Suprapubic skin (tissue), 4 donors: ENCODE data around the gene SH3GL1. TPM values are rescaled to one million over a fixed set of nuclear protein-coding genes. Genes with fewer than 3 reads are reported as not detected.
A peak's percentile ranks its signal among the peaks of the same experiment; 100 is the strongest.

Source experiments
- DNase-seq, 2 donors: peaks; one replicate each; pipeline ENCODE4 v3.0.0-alpha.2; 2019; ENCODE audit warnings: low spot score in 2 of 2
- H3K27ac ChIP-seq: fragments of 200-600 bp; sonication (generic); one replicate; pipeline ENCODE4 v1.5.1; 2019
- H3K27me3 ChIP-seq: fragments of 200-600 bp; sonication (generic); one replicate; pipeline ENCODE4 v1.5.1; 2019
- H3K36me3 ChIP-seq: fragments of 200-600 bp; sonication (generic); one replicate; pipeline ENCODE4 v1.5.1; 2019
- H3K4me1 ChIP-seq: fragments of 200-600 bp; sonication (generic); one replicate; pipeline ENCODE4 v1.5.1; 2019
- H3K4me3 ChIP-seq: fragments of 200-600 bp; sonication (generic); one replicate; pipeline ENCODE4 v1.5.1; 2019; ENCODE audit warnings: mild to moderate bottlenecking
- H3K9me3 ChIP-seq: fragments of 200-600 bp; sonication (generic); one replicate; pipeline ENCODE4 v1.5.1; 2019
- EP300 ChIP-seq: sonication (generic); formaldehyde crosslinking; IDR thresholded peaks from one replicate; pipeline ENCODE4 v1.6.1; 2017; ENCODE audit warnings: antibody characterized with exemption
- POLR2A ChIP-seq, 2 donors: fragments of 450-650 bp; IDR thresholded peaks; one replicate each; pipeline ENCODE4 v1.6.1; 2017; ENCODE audit warnings: antibody characterized with exemption in 2 of 2, mild to moderate bottlenecking in 2 of 2, moderate library complexity in 2 of 2
- POLR2AphosphoS5 ChIP-seq, 3 donors: sonication (generic); formaldehyde crosslinking; IDR thresholded peaks; one replicate each; pipeline ENCODE4 v1.6.1; 2017; ENCODE audit warnings: antibody characterized with exemption in 3 of 3
- WGBS: methylation state at CpG from one replicate; pipeline ENCODE4 v1.1.5; 2018; 5-methylcytosine and 5-hydroxymethylcytosine counted together
- total RNA-seq, 4 donors: library from RNA; depleted of rRNA; stranded (reverse); fragments of >200 nt; gene quantifications; one replicate each; pipeline ENCODE4 v1.1.0, GENCODE V29; 2016
- TF ChIP-seq, protein P1 (sequence below), 2 donors: fragments of 200-600 bp in 1 of 2; fragments of 450-650 bp in 1 of 2; sonication (generic) in 1 of 2; IDR thresholded peaks; one replicate each; pipeline ENCODE4 v1.5.1; 2016 to 2019; ENCODE audit warnings: antibody characterized with exemption in 2 of 2, mild to moderate bottlenecking in 1 of 2, moderate library complexity in 1 of 2

Gene SH3GL1
- total RNA-seq, 4 donors from 2014 or later, result 67.0 to 103 (median 81.0) TPM

DNA sequence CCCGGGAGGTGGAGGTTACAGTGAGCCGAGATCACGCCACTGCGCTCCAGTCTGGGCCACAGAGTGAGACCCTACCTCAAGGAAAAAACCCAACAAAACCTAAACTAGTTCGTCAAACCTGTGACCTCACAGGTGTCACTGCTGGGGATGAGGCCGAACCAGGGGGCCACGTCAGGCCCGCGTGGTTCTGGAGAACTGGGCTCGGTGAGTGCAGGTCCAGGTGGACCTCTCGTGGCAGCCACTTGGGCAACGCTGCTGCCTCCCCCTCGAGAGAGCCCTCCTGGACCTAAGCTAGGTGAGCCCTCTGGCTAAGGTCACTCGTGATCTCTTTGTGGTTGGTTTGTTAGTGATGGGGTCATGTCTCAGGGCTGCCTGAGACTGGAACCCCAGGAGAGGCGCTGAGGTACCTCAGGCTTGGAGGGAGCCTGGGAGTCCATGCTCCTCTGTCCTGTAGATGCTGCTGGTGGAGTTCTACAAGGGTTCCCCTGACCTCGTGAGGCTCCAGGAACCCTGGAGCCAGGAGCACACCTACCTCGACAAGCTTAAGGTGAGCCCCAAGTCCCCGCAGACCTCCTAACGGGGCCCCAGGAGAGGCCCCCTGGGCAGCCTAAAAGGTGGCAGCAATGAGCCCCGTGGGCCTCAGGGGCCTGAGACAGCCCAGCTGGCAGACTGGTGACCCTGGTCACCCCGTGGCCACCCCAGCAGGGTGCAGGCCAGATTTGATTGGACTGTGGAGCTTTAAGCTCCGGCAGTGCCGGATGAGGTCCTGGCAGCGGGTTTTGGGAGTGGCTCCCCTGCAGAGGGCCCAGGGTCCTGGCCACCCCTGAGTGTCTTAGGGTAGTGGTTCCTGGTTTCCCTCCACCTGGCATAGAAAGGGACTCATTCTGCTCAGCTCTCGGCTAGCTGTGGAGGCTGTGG is 41.4 kb downstream of the SH3GL1 start:
- Histone ChIP-seq H3K4me1 (no peaks in the 10 kb centered on the region), H3K4me3 (no peak overlapping the region), H3K27me3 (no peaks in the 10 kb centered on the region), H3K27ac (no peak overlapping the region), H3K36me3 (peaks cover 82% of the 10 kb centered on the region), H3K9me3 (no peaks in the 10 kb centered on the region)
- no peak for DNase-seq
- WGBS, result 81% methylated on average over 20 of the region's 25 CpGs
- TF ChIP-seq POLR2AphosphoS5 (IDR thresholded peaks at IDR 0.05), result no peak
- no peak for TF ChIP-seq POLR2A (IDR thresholded peaks at IDR 0.05)
- TF ChIP-seq, protein P1, sequence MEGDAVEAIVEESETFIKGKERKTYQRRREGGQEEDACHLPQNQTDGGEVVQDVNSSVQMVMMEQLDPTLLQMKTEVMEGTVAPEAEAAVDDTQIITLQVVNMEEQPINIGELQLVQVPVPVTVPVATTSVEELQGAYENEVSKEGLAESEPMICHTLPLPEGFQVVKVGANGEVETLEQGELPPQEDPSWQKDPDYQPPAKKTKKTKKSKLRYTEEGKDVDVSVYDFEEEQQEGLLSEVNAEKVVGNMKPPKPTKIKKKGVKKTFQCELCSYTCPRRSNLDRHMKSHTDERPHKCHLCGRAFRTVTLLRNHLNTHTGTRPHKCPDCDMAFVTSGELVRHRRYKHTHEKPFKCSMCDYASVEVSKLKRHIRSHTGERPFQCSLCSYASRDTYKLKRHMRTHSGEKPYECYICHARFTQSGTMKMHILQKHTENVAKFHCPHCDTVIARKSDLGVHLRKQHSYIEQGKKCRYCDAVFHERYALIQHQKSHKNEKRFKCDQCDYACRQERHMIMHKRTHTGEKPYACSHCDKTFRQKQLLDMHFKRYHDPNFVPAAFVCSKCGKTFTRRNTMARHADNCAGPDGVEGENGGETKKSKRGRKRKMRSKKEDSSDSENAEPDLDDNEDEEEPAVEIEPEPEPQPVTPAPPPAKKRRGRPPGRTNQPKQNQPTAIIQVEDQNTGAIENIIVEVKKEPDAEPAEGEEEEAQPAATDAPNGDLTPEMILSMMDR (IDR thresholded peaks at IDR 0.05), result no peak
- TF ChIP-seq EP300, result no peak

DNA sequence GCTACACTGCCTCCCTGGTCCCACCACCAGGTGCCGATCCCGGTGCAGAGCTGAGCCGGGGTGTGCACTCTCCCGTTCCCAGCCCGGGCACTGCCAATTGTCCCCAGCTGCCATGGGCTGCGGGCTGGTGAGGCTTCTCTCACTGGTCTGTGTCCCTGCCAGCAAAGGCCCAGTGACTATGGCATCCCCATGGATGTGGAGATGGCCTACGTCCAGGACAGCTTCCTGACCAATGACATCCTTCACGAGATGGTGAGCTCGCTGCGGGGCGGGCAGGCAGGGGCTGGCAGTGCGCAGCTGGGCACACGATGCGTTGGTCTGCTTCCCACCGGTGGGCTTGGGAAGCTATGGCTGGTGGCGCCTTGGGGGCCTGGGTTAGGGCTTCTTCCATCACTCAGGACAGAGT is 42.4 kb downstream of the SH3GL1 start:
- Histone ChIP-seq H3K4me1 (no peaks in the 10 kb centered on the region), H3K27ac (no peak overlapping the region), H3K36me3 (peaks cover 75% of the 10 kb centered on the region), H3K27me3 (no peaks in the 10 kb centered on the region), H3K4me3 (no peak overlapping the region), H3K9me3 (no peaks in the 10 kb centered on the region)
- TF ChIP-seq POLR2A (IDR thresholded peaks at IDR 0.05) (no peak), POLR2AphosphoS5 (IDR thresholded peaks at IDR 0.05) (no peak), EP300 (no peak)
- TF ChIP-seq, protein P1 (IDR thresholded peaks at IDR 0.05), result no peak
- WGBS, result no CpG with 5 or more reads among the region's 16 CpGs
- peak in 1 of 2 donors; percentile 61 for DNase-seq

DNA sequence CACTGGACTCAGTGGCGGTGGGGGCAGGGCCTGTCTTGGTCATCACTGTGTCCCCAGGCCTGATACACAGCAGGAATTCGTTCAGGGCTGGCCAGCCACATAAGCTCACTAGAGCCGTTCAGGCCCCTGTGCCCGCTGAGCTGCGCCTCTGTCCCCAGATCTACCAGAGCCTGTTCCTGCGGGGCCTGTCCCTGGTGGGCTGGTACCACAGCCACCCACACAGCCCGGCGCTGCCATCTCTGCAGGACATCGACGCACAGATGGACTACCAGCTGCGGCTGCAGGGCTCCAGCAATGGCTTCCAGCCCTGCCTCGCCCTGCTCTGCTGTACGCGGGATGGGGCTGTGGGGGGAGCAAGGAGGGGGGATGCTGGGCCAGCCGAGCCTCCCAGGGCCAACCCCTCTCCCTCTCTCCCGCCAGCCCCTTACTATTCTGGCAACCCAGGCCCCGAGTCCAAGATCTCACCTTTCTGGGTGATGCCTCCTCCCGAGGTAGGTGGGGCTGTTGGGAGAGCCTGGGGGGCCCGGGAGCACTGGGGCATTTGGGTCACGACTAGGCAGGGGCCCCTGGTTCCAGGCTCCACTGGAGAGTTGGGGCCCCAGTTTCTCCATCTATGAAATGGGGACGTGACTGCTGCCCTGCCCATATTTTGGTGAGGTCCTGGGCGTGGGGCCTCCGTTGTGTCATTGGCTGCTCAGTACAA is 43.1 kb downstream of the SH3GL1 start:
- WGBS, result 74% methylated on average over 9 of the region's 23 CpGs
- no peak for TF ChIP-seq EP300
- no peak for TF ChIP-seq POLR2AphosphoS5 (IDR thresholded peaks at IDR 0.05)
- TF ChIP-seq, protein P1 (IDR thresholded peaks at IDR 0.05), result no peak
- H3K9me3 ChIP-seq, result no peaks in the 10 kb centered on the region
- no peak overlapping the region for H3K27ac ChIP-seq
- no peaks in the 10 kb centered on the region for H3K27me3 ChIP-seq
- H3K36me3 ChIP-seq, result peaks cover 68% of the 10 kb centered on the region
- no peak overlapping the region for H3K4me3 ChIP-seq
- DNase-seq, result peak in 1 of 2 donors; percentile 60
- H3K4me1 ChIP-seq, result peaks cover 6% of the 10 kb centered on the region

DNA sequence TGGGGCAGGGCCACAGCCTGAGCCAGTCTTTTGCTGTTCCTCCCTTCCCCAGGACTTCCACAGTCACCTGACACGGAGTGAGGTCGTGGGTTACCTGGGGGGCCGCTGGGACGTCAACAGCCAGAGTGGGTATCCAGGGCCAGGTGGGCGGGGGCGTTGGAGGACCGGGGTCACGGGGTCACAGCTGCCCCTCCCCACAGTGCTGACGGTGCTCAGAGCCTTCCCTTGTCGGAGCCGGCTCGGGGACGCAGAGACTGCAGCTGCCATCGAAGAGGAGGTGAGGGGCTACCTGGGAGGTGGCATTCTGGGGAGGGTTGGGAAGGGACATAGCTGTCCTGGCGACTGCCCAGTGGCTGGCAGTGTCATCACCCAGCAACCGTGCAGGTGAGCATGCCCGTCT is 45.5 kb downstream of the SH3GL1 start:
- no peak overlapping the region for H3K27ac ChIP-seq
- peaks cover 45% of the 10 kb centered on the region for H3K36me3 ChIP-seq
- H3K27me3 ChIP-seq, result no peaks in the 10 kb centered on the region
- no peak overlapping the region for H3K4me3 ChIP-seq
- peak in 1 of 2 donors; percentile 67 for DNase-seq
- TF ChIP-seq, protein P1 (IDR thresholded peaks at IDR 0.05), result no peak
- TF ChIP-seq POLR2A (IDR thresholded peaks at IDR 0.05), result no peak
- no peak for TF ChIP-seq POLR2AphosphoS5 (IDR thresholded peaks at IDR 0.05)
- no peak for TF ChIP-seq EP300
- WGBS, result 97% methylated on average over 7 of the region's 17 CpGs
- H3K4me1 ChIP-seq, result peaks cover 6% of the 10 kb centered on the region
- H3K9me3 ChIP-seq, result no peaks in the 10 kb centered on the region

DNA sequence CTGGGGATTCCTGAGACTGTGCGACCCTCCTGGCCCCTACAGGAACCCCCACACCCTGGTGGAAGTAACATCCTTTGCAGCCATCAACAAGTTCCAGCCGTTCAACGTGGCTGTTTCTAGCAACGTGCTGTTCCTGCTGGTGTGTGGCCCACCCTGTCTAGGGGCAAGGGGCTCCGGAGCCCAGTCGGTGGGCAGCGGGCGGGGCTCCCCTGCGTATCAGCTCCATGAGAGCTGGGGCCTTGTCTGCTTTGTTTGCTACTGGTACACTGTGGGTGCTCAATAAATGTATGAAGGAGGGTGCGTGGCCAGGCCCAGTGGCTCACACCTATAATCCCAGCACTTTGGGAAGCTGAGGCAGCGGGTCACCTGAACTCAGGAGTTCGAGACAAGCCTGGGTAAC is 46.1 kb downstream of the SH3GL1 start:
- Histone ChIP-seq H3K27me3 (no peaks in the 10 kb centered on the region), H3K9me3 (no peaks in the 10 kb centered on the region), H3K36me3 (peaks cover 39% of the 10 kb centered on the region), H3K4me3 (no peak overlapping the region), H3K27ac (no peak overlapping the region), H3K4me1 (peaks cover 6% of the 10 kb centered on the region)
- no peak for DNase-seq
- WGBS, result 85% methylated on average over 11 of the region's 12 CpGs
- TF ChIP-seq POLR2AphosphoS5 (IDR thresholded peaks at IDR 0.05) (no peak), POLR2A (IDR thresholded peaks at IDR 0.05) (no peak), EP300 (no peak)
- TF ChIP-seq, protein P1 (IDR thresholded peaks at IDR 0.05), result no peak
